Stimulated activated effector memory CD8-positive, alpha-beta T cell treated with anti-CD3 and anti-CD28 coated beads, Interleukin-12 subunit alpha, Interleukin-12 subunit beta, amount 100 ng/mL, for 72 hours (primary cell): ENCODE measurements around the gene HOXB3.
A peak's percentile ranks its signal among the peaks of the same experiment; 100 is the strongest.

Experiments
- ATAC-seq: fragments of 150-1000 bp; cut with Tn5 transposase; 2 replicates; pipeline ENCODE4 v1.10.0; 2021
- DNase-seq, 2 donors: peaks; one replicate each; pipeline ENCODE4 v3.0.0; 2021 to 2022; ENCODE audit warnings: low spot score in 2 of 2
- H3K27ac Mint-ChIP-seq: one replicate; pipeline ENCODE4 v1.8.0; 2022; ENCODE audit warnings: mild to moderate bottlenecking, mixed read lengths
- H3K36me3 Mint-ChIP-seq: one replicate; pipeline ENCODE4 v1.8.0; 2022; ENCODE audit warnings: mild to moderate bottlenecking, mixed read lengths
- H3K4me1 Mint-ChIP-seq: one replicate; pipeline ENCODE4 v1.8.0; 2022; ENCODE audit warnings: mixed read lengths
- H3K4me3 Mint-ChIP-seq: one replicate; pipeline ENCODE4 v1.8.0; 2022; ENCODE audit warnings: mild to moderate bottlenecking, mixed read lengths
- H3K9me3 Mint-ChIP-seq: one replicate; pipeline ENCODE4 v1.8.0; 2022; ENCODE audit warnings: mixed read lengths

HOXB3 gene

DNA sequence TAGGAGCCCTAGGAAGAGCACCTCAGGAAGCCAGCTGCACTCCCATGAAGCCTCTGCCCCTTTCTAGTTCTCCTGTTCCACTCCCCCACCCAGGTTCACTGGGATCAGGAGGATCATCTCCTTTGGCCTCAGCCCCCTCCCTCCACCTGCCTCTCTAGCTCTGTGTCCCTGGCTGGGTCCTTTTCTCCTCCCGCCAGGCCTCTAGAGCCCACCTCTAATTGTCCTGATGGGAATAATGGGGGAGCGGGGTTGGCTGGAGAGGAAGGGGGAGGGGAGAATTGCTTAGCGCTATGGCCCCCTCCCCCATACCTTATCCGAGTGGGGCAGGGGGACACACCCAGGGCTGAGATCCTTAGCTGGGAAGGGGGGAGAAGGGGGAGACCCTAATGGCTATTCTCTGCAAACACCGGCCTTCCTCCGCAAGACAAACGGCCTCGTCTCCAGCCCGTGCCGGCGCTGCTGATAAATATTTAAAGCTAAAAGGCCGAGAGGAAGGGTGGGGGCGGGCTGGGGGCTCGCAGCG, 19.8 kb upstream of the HOXB3 start:
- H3K4me1 Mint-ChIP-seq = peaks cover 48% of the 10 kb centered on the region

GRCh38 chr17:48609033-48609432, 19.0 kb upstream of the HOXB3 start:
- Mint-ChIP-seq H3K36me3 (peaks cover 18% of the 10 kb centered on the region), H3K27ac (peak overlapping the region; percentile 21), H3K4me3 (peak overlapping the region; percentile 94), H3K4me1 (peaks cover 48% of the 10 kb centered on the region), H3K9me3 (no peaks in the 10 kb centered on the region)
- DNase-seq (no peak), ATAC-seq (no peak)

More for the DNA sequence above, 19.8 kb upstream of the HOXB3 start:
- H3K9me3 Mint-ChIP-seq = no peaks in the 10 kb centered on the region
- no peak for ATAC-seq
- H3K36me3 Mint-ChIP-seq = peaks cover 18% of the 10 kb centered on the region
- peak overlapping the region; percentile 94 for H3K4me3 Mint-ChIP-seq
- H3K27ac Mint-ChIP-seq = peak overlapping the region; percentile 82
- no peak for DNase-seq

DNA sequence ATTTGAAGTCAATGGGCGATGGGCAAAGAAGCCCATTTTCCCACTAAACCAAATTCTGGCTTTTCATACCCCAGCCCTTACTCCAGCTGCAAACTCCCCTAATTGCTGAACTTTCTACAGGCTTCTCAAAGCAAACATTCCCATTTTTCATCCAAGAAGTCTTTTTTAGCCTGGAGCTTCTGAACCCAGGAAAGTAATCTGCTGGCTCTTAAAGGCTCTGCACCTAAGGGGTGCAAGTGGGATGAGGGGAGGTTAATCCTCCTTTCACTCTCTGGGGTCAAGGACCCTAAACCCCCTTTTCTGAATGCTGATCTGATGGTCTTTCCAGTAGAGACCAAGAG, 18.4 kb upstream of the HOXB3 start:
- H3K4me3 Mint-ChIP-seq = peak overlapping the region; percentile 94
- DNase-seq = no peak
- H3K36me3 Mint-ChIP-seq = peaks cover 14% of the 10 kb centered on the region

DNA sequence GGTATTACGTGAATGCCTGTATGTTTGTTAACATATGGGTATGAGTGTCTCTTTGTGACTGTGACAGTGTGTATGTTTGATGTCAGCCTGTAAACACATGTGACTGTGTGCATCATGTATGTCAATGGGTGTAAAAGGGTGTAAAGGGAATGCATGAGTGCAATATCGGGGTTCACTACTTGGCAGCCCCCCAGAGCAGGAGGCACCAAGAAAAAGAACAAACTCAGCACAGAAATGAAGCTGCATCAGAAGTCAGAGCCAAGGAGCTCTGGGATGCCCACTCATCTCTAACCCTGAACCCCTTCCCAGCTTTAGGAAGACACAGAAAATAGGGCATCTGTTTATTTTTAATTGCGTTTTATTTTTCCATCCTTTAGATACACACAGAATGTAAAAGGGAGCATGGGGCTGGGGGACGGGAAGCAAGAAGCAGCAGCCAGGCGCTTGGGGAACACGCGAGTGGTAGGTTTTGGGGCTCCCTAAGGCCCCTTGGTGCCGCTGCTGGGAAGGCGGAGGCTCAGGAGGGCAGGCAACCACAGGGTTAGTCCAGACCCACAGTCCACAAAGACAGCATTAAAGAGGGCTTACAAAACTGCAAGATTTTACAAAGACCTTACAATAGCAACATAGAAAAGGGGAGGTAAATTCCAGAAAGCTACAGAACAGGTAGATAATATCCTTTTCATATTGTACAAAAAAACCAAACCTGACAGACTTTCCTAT, 17.0 kb upstream of the HOXB3 start:
- Mint-ChIP-seq H3K4me1 (peaks cover 46% of the 10 kb centered on the region), H3K4me3 (no peak overlapping the region), H3K9me3 (no peaks in the 10 kb centered on the region), H3K27ac (no peak overlapping the region), H3K36me3 (peaks cover 14% of the 10 kb centered on the region)
- DNase-seq = no peak
- no peak for ATAC-seq

More for the DNA sequence above, 18.4 kb upstream of the HOXB3 start:
- ATAC-seq = no peak
- H3K27ac Mint-ChIP-seq = no peak overlapping the region
- no peaks in the 10 kb centered on the region for H3K9me3 Mint-ChIP-seq
- H3K4me1 Mint-ChIP-seq = peaks cover 48% of the 10 kb centered on the region

- peaks cover 14% of the 10 kb centered on the region for H3K36me3 Mint-ChIP-seq
- H3K4me3 Mint-ChIP-seq = no peak overlapping the region
- no peak overlapping the region for H3K27ac Mint-ChIP-seq
These were observed 16.2 kb upstream of the HOXB3 start for GRCh38 chr17:48605991-48606891.

DNA sequence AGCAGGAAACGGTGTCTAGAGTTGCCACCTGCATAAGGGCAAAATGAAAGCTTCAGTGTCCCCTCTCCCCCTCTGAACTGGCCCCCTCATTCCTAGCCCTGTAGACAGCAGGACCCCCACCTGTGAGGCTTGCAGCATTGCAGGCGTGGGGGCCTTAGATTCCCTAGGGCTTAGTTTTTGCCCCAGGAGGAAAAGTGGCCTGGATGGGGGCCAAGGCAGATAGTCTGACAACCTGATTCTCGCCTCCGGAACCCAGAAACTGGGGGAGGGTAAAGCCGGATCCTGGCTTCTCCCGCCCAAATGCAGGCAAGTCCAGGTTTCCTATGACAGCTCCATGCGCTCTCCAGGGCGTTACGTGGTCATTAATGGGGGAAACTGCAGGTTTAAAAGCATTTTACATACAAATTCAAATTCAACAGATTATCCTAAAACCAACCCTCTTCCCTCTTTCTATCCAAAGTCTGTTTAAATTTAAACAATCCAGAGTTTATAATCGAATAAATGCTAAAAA, 15.4 kb upstream of the HOXB3 start:
- H3K4me1 Mint-ChIP-seq = peaks cover 38% of the 10 kb centered on the region
- peaks cover 8% of the 10 kb centered on the region for H3K36me3 Mint-ChIP-seq
- no peak overlapping the region for H3K27ac Mint-ChIP-seq
- ATAC-seq (no peak), DNase-seq (no peak)
- H3K4me3 Mint-ChIP-seq = no peak overlapping the region
- H3K9me3 Mint-ChIP-seq = no peaks in the 10 kb centered on the region

More at GRCh38 chr17:48605991-48606891, 16.2 kb upstream of the HOXB3 start:
- no peak for ATAC-seq
- Mint-ChIP-seq H3K4me1 (peaks cover 44% of the 10 kb centered on the region), H3K9me3 (no peaks in the 10 kb centered on the region)
- no peak for DNase-seq

DNA sequence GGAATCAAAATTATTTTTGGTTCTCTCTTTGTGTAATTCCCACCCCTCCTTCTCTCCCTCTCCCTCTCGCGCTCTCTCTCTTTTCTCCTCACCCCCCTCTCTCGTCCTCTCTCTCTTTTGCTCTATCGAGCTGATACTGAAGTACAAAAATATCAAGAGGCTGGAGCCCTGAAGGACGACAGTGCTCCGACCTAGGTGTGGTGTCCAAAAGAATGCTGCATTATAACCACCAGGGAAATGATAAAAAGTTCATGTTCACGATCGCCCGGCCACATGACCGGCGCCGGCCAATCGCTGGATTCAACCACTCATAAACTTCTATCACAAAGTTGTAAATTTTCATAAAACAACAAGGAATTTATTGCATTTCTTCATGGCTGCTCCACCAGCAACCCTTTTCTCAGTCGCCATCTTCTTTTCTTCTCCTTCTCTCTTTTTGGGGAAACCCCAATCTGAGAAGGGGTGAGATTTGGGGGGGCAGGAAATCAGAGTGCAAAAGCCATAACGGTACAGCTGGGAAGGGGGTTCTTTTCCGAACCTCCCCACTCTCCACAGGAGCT, 14.8 kb upstream of the HOXB3 start, which contains the start of gene HOXB6:
Gene HOXB6, minus strand, starts transcription at position 217 of the 560 bp plus-strand sequence. CDS start 6,836 bp downstream, outside the sequence.
- Mint-ChIP-seq H3K27ac (no peak within 1 kb of the TSS), H3K9me3 (no peaks in the 10 kb centered on the region), H3K36me3 (peaks cover 8% of the 10 kb centered on the region), H3K4me3 (peak within 1 kb of the TSS; percentile 48), H3K4me1 (peaks cover 38% of the 10 kb centered on the region)
- DNase-seq = no peak
- no peak for ATAC-seq

- H3K4me1 Mint-ChIP-seq = peaks cover 38% of the 10 kb centered on the region
- no peak overlapping the region for H3K27ac Mint-ChIP-seq
- H3K36me3 Mint-ChIP-seq = peaks cover 7% of the 10 kb centered on the region
- no peak for DNase-seq
- no peaks in the 10 kb centered on the region for H3K9me3 Mint-ChIP-seq
- H3K4me3 Mint-ChIP-seq = peak overlapping the region; percentile 48
- ATAC-seq = no peak
These were observed 14.1 kb upstream of the HOXB3 start for GRCh38 chr17:48603959-48604769.

- Mint-ChIP-seq H3K27ac (no peak overlapping the region), H3K4me3 (peak overlapping the region; percentile 55), H3K4me1 (peaks cover 49% of the 10 kb centered on the region), H3K36me3 (no peaks in the 10 kb centered on the region), H3K9me3 (no peaks in the 10 kb centered on the region)
- DNase-seq = no peak
- ATAC-seq = no peak
These were observed 11.7 kb upstream of the HOXB3 start for GRCh38 chr17:48601539-48602425.

GRCh38 chr17:48601207-48601538, 11.1 kb upstream of the HOXB3 start:
- ATAC-seq = no peak
- Mint-ChIP-seq H3K27ac (no peak overlapping the region), H3K9me3 (no peaks in the 10 kb centered on the region), H3K36me3 (no peaks in the 10 kb centered on the region), H3K4me3 (no peak overlapping the region), H3K4me1 (peaks cover 55% of the 10 kb centered on the region)
- no peak for DNase-seq

DNA sequence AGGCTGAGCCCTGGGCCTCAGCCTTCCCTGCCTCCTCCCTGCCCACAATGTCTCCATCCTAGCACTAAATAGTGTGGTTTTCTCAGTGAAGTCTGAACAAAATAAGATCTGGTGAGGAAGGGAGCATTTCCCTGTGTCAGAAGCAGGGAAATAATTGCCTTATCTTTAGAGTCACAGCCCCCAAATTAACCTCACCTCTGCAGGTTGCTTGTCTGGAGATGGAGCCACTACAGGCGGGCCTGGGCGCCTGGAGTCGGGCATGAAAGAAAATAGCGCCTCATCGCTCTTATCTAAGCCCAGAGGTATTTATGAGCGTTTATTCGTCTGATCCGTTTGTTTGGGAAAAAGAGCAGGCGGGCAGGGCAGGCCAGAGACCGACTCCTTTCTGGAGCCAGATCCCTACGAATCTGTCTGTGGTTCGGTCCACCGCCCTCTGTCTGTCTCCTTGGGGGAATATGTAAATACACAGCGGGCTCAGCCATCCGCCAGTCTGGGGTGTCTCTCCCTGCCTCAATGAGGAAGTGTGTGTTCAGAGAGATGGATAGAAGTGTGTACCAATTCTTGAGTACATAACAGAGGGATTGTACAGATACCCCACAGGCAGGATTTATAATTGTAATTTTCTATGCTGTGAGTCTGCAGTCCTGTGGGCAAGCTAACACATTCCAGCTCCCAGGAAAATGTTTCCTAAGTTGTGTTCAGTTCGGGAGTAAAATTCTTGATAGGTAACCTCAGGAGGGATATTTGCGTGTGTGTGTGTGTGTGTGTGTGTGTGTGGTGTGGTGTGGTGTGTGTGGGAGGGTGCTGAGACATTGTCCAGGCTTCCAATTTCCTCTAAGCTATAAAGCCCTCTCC, 10.4 kb upstream of the HOXB3 start:
- no peaks in the 10 kb centered on the region for H3K36me3 Mint-ChIP-seq
- peaks cover 58% of the 10 kb centered on the region for H3K4me1 Mint-ChIP-seq
- H3K4me3 Mint-ChIP-seq = no peak overlapping the region
- no peaks in the 10 kb centered on the region for H3K9me3 Mint-ChIP-seq
- DNase-seq = no peak
- no peak overlapping the region for H3K27ac Mint-ChIP-seq
- ATAC-seq = no peak

DNA sequence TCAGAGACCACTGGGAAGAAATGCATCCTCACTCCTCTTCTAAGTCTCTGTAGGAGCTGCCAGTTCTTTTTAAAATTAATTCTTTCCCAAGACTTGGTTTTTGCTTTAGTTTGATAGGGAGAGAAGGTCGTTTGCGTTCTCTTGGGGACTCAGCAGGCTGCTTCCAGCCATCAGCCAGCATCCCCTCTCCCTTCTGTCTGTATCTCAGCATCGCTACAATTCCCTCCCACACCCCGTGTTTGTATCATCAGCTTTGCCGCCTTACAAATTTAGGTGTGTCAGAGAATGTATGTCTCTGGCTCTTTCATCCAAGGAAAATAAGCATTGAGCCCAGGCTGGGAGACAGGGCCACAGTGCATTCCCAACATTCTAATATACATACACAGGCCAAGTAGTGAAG, 9.3 kb upstream of the HOXB3 start:
- no peak overlapping the region for H3K27ac Mint-ChIP-seq
- no peaks in the 10 kb centered on the region for H3K36me3 Mint-ChIP-seq
- peaks cover 57% of the 10 kb centered on the region for H3K4me1 Mint-ChIP-seq
- no peaks in the 10 kb centered on the region for H3K9me3 Mint-ChIP-seq
- DNase-seq (no peak), ATAC-seq (no peak)
- H3K4me3 Mint-ChIP-seq = peak overlapping the region; percentile 67

DNA sequence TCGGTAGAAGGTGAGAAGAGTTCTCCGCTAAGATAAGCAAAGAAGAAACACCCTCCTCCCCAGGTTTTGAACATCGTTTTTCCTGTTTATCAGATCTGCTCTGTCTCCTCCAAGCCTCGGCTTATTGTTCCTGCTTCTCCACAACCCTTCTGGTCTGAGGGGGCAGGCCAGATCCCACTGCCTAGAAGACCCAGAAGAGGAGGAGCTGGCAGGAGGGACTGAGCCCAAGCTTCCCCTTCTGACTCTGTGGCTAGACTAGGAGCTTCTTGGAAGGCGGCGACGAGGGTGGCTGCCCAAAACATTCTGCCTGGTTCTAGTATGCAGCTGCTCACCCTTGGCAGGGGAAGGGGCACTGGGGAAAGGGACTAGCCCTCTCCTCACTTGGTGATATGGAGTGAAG, 8.7 kb upstream of the HOXB3 start:
- ATAC-seq (no peak), DNase-seq (no peak)
- H3K4me1 Mint-ChIP-seq = peaks cover 56% of the 10 kb centered on the region
- peak overlapping the region; percentile 67 for H3K4me3 Mint-ChIP-seq
- no peak overlapping the region for H3K27ac Mint-ChIP-seq
- H3K9me3 Mint-ChIP-seq = no peaks in the 10 kb centered on the region
- H3K36me3 Mint-ChIP-seq = no peaks in the 10 kb centered on the region
